ENCODE data around the gene ROS1.
"Not testable (repeated sequence)": the region's sequence is repeated elsewhere in the genome, so short reads cannot be mapped to it uniquely, and the experiment has no call there.

ROS1 gene

DNA sequence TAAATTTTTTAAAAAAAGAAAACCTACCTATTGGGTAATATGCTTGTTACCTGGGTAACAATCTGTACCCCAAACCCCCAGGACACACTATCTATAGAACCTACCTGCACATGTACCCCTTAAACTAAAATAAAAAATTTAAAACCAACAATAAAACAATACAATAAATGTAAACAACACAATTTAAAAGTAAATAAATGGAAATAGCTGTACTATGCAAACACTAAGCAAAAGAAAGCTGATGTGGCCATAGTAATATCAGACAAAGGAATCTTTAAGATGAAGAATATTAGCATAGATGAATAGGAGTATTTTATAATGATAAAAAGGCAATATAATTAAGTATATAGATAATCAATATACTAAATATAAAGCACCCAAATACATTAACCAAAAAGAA lies 50.3 kb downstream of the ROS1 start:
- DNase-seq, result no peak

DNA sequence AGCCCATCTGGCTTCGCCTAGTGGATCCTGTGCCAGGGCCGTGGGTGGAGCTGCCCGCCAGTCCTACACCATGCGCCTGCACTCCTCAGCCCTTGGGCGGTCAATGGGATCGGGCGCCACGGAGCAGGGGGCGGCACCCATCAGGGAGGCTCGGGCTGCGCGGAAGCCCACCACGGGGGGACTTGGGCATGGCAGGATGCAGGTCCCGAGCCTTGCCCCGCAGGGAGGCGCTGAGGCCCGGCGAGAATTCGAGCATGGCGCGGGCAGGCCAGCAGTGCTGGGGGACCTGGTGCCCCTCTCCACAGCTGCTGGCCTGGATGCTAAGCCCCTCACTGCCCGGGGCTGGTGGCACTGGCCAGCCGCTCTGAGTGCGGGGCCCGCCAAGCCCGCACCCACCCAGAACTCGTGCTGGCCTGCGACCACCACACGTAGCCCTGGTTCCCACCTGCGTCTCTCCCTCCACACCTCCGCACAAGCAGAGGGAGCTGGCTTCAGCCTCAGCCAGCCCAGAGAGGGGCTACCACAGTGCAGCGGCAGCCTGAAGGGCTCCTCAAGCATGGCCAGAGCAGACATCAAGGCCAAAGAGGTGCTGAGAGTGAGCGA lies 52.4 kb downstream of the ROS1 start:
- DNase-seq, result no peak

DNA sequence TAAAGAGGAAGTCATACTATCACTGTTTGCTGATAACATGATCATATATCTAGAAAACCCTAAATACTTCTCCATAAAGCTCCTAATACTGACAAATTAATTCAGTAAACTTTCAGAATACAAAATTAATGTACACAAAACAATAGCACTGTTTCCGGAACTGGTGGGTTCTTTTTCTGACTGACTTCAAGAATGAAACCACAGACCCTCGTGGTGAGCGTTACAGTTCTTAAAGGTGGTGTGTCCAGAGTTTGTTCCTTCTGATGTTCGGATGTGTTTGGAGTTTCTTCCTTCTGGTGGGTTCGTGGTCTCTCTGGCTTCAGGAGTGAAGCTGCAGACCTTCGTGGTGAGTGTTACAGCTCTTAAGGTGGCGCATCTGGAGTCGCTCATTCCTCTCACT lies 53.5 kb downstream of the ROS1 start:
- not testable (repeated sequence) for DNase-seq

DNA sequence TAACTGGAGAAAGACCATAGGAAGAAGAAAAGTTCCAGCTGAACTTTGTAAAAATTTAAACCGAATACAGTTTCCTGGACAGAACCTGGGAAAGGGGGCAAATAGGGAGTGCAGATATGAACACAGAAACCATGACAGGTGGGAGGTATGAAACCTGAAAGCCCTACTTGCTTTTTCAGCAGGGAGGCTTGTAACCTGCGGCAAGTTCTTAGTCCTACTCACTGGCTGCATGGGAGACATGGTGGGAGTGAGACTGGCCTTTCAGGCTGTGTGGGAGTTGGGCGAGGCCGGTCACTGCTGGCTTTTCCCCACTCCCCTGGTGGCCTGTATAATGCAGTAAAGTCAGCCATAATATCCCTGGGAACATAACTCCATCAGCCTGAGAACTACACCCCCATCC lies 54.2 kb downstream of the ROS1 start:
- DNase-seq, result no peak

DNA sequence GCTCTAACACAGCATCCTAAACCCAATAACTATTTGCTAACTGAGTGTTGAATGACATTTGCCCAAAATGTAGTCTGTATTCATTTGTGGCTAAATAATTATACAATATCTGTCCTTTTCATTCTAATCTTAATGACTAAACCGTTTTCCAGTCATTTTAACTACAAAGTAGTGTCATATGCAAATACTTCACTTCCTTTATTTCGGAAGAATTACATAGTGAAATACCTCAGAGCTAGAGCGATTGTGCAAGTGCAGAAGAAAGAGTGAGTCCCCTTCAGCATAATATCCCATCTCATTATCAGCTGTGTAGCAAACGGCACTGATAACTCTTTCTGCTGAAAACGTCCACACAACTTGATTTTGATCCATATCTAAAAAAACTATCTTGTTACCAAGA lies 66.2 kb downstream of the ROS1 start:
- no peak for DNase-seq

DNA sequence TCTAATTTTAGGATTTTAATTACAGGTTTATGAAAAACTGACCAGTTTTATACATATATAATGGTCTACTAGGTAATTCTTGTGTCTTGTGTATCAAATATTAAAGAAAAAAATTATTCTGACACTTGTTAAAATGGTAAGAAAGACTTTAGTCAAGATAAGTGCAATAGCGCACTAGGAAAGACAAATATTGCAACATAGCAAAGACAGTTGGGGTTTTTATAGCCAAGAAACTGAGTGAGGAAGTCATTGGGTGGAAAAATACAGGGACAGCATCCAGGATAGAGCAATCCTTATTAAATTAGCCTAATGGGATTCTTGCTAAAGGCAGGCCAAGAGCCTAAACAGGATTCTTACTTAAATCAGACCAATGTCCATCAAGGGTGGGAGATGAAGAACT lies 71.1 kb downstream of the ROS1 start:
- no peak for DNase-seq

DNA sequence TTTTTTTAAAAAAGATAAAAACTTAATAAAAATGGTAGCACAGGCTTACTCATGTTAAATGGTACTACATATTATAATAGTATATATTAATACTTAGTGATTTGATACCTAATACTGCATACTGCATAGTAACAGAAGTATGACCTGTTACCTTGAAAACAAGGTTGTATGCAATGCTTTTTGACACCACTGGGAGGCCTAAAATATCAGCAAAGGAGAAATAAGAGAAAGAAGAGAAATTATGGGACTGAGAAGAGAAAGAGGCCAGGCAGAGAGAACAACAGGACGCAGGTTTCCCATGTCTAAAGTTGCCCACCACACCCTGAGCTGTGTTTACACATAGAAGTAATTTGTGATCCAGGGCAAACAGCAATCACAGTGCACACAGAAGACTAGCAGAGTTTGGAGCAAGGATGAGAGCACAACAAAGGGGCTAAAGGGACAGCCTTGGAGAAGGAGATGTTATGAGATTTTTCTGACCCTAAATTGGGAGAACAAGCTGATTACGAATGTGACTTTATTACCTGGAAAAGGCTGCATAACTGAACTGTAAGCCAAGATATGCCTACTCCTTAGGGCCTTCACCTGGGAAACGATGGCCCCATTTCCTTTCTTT lies 73.2 kb downstream of the ROS1 start:
- DNase-seq, result no peak

DNA sequence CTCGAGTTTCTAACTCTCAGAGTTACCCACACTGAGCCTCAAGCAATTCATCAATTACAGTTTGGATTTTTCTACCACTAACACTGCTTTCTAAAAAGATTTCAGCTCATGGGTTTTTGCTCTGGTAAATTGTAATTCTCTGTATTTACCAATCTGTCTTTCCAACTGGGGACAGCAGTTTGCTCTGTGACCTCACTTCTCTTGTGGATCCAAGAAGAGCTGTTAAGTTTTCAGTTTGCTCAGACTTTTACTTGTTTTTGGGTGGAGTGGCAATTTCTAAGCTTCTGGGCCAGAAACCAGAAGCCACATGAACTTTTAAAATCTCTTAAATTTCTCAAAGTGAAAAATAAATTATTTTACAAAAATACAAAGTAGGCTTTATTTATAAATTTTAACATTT lies 74.2 kb downstream of the ROS1 start:
- DNase-seq, result no peak

DNA sequence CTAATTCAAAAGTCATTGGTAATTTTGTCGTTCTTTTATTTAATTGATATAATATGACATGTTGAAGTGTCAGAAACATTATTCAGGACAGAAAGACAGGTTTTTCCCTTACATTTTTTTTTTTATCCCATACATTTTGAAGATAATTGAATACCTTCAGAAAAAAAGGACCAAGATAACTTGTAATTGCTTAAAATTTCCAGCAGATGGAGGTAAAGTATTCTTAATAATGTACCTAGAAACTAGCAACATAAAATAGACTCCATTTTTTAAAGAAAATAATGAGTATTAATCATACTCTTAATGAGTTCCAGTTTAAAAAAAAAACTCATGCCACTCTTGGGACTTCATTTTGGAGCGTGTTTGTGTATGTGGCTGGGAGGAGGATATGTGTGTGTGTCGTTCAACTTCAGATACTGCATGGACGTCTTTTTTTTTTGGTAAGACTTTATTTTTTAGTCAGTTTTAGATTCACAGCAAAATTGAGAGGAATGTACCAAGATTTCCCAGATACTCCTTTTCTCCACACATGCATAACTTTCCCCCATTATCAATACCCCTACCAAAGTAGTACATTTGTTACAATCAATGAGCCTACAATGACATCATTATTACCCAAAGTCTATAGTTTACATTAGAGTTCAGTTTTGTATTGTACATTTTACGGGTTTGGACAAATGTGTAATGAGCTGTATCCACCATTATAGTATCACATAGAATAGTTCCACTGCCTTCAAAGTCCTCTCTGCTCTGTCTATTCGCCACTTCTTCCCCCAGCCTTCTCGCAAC lies 79.4 kb downstream of the ROS1 start:
- DNase-seq, result no peak

DNA sequence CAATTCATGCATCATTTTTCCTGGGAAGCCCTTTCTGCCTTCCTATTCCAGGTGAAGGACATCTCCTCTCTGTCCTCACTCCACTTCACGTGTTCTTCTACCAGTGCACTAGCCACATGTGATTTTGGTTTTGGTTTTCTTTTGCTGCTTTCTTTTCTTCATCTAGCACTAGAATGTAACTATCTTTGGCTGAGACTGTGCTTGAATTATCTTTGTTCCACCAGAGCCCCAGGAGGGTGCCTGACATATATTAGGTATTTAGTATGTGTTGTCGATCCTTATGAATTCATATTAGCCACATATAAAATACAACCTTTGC lies 80.5 kb downstream of the ROS1 start:
- no peak for DNase-seq

DNA sequence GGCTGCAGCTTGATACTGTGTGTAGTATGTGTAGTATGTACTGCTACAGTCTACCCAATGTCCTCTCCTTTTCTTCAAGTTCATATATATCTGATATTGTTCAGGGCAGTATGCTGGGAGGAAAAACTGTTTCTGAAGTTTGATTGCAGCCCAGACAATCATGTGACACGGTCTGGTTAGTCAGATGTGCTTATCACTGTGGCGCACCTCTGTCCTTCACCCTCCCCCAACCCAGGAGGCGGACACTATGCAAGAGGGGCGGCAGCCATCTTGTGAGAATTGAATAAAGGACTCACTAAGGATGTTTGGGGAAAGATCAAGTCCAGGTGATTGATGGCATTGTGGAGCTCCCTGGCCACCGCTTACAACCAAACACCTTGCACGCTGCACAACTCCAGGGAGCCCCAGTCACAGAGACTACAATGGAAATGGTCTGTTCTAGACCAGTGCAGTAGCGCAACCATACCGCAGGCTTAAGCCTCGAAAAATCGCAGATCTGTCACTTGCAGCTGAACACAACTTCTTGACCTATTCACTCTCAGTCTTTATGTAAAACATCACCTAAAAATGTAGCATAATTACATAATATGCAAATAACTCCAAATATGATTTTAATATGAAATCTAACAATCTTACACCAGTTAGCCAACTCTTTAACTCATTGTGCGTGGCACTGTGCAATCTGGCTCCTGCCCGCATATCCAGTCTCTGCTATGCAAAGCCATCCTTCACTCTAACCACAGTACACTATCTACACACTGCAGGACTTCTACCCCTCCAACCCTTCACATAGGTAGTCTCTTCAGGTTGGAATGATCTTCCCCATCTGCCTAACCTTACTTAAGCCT lies 81.1 kb downstream of the ROS1 start:
- no peak for DNase-seq

DNA sequence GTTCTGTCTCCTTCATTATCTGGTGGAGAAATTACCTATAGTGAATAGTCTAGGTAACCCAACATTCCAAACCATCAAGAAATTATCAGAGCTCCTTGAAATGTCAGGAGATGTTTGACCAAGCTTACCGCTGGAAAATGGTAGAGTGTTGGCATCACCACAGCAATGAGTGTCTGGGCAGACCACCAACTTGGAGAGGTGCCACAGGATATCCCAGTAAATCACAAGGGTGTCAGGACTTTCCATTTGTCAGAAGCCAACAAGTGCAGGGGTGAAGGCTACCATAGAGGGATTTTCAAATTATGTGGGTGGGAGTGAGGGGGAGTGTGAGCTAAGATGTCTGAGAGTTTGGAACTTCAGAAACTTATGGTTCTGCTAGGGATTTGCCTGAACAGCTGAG lies 87.2 kb downstream of the ROS1 start:
- no peak for DNase-seq

DNA sequence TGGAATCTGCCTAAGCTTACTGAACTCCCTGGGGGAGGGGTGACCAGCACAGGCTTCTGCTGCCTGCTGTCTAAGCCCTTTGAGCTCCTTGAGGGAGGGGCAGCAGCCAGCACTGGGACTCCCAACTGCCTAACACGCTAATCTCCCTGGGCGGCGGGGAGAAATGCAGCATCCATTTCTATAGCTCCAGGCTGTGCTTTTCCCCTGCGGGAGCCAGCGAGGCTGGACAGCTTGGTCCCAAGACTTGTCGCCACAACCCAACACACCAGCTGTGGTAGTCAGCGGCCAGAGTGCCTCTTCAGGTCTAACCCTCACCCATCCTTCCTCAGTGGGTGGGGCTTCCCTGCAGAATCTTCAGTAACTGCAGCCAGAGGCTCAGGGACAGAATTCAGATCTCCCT lies 95.8 kb downstream of the ROS1 start:
- DNase-seq, result no peak

DNA sequence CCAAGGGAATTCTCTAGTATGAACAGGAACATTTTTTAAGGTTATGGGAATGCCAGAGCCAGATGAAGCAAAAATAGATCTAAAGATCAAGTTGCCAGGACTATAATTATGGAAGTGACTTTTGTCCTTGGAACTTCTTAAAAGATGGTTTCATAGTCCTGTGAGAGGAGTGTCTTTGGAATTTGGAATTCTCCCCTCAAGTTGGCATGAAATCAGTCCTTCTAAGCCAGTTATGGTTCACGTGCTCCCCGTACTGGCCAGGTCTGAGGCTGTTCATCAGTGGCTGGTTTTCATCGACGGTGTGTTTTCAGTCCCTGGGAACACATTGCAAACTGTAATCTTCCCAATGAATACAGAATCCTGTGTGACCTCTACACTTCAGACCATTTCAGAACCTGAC lies 97.2 kb downstream of the ROS1 start:
- DNase-seq, result no peak

DNA sequence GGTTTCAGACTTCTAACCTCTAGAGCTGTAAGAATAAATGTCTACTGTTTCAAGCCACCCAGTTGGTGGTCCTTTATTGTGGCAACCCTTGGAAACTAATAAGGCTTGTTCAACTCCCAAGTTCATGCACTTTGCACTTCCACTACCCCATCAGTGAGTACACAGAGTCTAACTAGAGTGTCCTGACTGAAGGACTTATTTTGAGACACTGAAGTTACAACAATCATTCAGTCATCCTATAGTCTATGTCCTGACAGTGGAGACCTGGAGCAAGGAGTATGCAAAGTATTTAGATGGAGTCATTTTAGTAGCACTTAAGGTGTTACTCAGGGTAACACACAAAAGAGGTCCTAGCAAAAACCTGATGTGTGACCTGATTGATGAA lies 97.7 kb downstream of the ROS1 start:
- no peak for DNase-seq

DNA sequence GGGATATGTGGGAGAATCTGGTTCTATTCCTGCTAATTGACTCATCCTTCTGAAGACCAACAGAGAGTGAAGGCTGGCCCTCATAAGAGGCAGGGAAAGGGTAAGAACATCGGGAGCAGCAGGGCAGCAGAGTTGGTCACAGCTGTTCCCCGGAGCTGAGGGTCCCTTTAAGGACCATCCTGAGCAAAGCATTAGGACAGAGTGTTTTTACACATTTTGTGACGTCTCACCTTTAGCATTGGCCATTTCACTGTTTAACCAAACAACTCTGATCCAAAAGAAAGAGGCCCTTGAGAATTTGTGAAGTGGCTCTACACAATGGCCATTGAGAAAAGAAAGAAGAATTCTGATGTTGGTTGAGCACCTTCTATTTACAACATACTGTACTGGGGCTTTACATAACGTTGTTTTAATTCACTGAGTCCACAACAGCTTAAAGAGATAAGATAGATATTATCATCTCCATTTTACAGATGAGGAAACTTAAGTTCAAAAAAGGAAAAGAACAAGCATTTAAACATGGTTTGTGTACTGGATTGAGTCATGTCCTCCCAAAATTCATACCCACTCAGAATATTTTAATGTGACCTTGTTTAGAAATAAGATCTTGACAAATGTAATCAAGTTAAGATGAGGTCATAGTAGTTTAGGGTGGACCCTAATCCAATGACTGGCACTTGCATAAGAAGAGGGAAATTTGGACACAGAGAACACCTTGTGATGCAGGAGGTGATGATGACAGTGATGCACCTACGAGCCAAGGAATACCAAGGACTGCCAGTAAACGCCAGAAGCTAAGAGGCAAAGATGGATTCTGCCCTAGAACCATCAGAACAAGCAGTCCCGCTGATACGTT lies 98.4 kb downstream of the ROS1 start:
- DNase-seq, result no peak

DNA sequence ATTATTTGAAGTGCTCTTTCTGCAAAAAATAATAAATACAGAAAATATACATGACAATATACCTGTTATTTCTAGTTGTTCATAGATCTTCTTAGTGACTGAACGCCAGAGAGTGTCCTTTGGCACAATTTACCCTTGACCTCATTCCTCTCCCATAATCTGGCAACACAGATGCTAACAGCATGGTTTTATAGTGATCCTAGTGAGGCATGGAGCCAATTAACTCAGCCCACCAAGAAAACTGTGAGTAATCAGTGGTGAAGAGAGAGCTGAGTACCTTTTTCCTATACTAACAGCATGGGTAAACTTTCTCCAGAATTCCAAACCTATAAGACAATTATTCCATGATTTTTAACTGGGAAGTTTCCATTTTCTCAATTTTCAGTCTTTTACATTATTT lies 99.3 kb downstream of the ROS1 start:
- DNase-seq, result no peak

DNA sequence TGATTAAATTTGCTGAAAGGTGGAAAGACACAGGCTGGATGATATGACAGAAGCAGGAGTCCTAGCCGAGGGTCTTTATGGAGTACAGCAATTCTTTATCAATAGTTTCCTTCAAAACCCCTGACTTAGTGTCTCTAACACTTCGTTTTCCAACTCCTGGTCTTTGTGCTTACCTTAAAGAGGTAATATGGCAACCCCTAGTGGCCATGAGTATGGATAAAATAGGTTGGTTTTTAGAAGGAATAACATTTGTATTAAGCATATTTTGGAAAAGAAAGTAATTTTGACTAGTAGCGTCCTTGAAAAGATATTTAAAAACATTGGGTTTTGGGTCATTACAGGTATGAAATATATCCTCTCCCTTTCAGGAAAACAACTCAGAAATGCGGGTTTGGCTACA lies 108.5 kb downstream of the ROS1 start:
- DNase-seq, result no peak

DNA sequence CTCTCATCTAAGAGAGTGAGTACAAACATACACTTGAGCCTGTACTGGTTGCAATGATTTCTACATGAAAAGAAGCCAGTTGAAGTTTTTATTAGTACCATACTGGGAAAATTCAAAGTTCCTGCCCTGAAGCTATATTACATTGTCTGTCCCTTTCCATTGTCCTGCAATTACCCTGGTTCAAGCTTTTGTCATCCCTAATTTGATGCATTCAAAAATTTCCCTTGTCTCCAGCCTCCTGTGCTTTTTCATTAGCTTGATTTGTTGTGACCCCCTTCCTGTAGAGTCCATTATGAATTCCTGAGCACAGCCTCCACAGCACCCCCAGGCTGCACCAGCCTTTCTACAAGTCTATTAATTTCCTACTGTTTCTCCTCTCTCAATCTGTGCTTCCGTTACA lies 114.0 kb downstream of the ROS1 start:
- DNase-seq, result no peak

DNA sequence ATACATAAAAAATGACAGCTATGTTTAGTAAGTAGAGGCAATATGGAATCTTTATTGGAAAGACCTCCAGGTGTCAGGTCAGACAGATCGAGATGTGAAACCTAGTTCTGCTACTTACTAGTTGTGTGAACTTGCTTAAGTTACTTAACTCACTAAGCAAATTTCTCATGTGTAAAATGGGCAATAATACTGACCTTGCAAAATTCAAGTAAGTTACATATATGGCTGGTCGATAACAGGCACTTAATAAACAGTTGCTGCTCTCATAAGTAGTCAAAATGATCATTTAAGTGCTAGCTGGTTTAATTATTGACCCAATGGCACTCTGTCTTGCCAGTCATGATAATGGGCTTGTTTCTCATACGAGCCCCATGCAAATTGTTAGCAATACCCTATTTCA lies 114.4 kb downstream of the ROS1 start:
- no peak for DNase-seq

DNA sequence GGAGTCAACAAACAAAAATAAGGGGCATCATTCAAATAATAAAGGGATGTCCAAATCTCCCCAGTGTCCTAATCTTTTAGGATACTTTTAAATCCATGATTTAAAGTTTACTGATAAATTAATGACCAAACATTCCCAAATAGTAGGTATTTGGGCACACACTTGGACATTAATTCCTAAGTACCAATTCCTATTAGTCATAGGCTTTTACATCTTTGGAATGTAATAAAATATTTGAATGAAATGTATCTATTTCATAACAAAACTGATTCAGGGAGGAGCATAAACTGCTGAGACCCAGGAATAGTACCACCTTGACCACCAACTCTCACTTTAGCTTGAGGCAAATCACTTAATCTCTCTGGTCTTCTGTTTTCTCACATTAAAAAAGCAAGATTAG lies 116.1 kb downstream of the ROS1 start:
- no peak for DNase-seq

DNA sequence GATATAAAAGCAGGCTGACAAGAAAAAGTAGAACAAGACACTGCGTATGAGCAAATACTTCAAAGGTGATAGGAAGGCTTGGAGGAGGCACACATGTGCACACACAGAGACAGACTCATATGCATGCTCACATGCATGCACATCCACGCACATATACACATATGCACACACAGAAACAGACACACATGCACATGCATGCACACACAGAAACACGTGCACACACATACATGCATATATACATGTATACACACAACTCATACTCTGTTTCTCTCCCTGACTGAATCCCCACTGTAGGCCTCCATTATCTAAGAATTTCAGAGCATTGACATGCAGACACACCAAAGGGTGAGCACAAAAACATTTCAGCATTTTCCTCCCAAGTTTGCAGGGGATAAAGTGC lies 116.7 kb downstream of the ROS1 start:
- DNase-seq, result no peak

DNA sequence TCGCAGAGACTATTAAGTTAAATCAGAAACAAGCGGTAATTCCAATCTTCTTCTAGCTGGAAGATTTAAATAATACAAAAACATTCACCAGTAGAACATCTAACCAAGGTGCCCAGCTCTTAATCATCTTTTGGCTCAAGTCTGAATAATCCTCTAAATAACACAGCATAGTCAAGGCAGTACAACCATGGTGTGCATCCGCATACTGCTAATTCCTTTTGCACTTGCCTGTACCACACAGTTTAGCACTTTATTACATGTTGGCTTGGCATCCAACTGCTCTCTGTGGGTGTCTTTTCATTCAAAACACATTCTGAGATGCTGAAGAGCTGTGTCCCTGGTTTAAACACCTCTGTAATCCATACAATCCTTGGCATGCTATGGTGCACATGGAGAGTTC lies 118.1 kb downstream of the ROS1 start:
- DNase-seq, result no peak
